ENCODE results near the gene JARID2. TPM values are rescaled to one million over a fixed set of nuclear protein-coding genes. Genes with fewer than 3 reads are reported as not detected.

The JARID2 gene
- total and polyA plus RNA-seq, 2 of the 8 experiments (the other 6 are each of a cell fraction or from before 2014, with no cell fraction given) = 60.1 to 239 TPM

DNA sequence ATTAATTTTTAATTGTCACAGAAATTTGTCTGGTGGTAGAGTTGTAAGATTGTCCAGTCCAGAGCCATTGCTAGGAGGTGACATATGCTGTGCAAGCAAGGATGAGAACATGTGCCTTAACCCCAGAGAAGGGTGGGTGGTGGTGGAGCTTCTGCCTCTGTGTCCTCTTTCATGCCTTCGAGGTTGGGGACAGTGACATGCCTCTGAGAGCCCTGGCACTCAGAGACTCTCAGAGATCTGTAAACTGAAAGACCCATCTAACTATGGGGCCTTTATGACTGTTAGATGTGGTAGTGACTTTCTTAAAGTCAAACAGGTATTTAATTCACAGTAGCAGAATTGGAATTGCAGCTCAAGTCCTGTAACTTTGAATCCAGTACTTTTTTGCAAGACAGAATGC lies 132.4 kb downstream of the JARID2 start:
- Histone ChIP-seq H3K23me2 (ENCODE audit: low read depth, low read length) (no peaks in the 10 kb centered on the region), H3K9me3 (ENCODE audit: insufficient read depth in 2 of 2, low read depth in 1 of 2, low read length in 1 of 2) (no peaks in the 10 kb centered on the region), H3K14ac (ENCODE audit: insufficient read length) (no peak overlapping the region), H3K79me1 (ENCODE audit: low read depth, low read length) (peaks cover 6% of the 10 kb centered on the region; the same call in 1 of the 2 replicates), H3K36me3 (ENCODE audit: control insufficient read depth in 2 of 4, insufficient read depth in 4 of 4, low read length in 3 of 4) (peaks cover 0 to 25% (median 10%) of the 10 kb centered on the region in 4 experiments; a peak in 4 of 8 replicates), H2AK5ac (ENCODE audit: low read depth, low read length) (no peak overlapping the region), H3K18ac (ENCODE audit: extremely low read depth, low read length) (no peak overlapping the region), H2BK120ac (replicated peaks; ENCODE audit: low read depth, low read length) (no peak overlapping the region), H3K4ac (replicated peaks; ENCODE audit: insufficient read length, low read depth, low read length) (no peak overlapping the region), H2AFZ (ENCODE audit: low read length) (no peak overlapping the region), H3K9ac (replicated peaks in 1 of 4; ENCODE audit: extremely low read depth in 1 of 4, low read depth in 3 of 4, low read length in 3 of 4) (no peak overlapping the region), H3K56ac (replicated peaks; ENCODE audit: insufficient read length, low read depth, low read length) (no peak overlapping the region), H2BK15ac (ENCODE audit: low read length) (no peak overlapping the region), H3K4me1 (replicated peaks in 1 of 4; ENCODE audit: control insufficient read depth in 3 of 4, insufficient read depth in 4 of 4, low read length in 3 of 4) (peaks cover 3 to 37% (median 14%) of the 10 kb centered on the region in 4 experiments; a peak in 5 of 7 replicates), H4K20me1 (replicated peaks in 1 of 2; ENCODE audit: control insufficient read depth in 1 of 2, insufficient read depth in 2 of 2, low read length in 2 of 2) (peaks cover 55 to 80% of the 10 kb centered on the region in 2 experiments), H3K4me2 (ENCODE audit: insufficient read depth in 1 of 2, low read depth in 2 of 2, low read length in 2 of 2) (no peak overlapping the region), H3K79me2 (ENCODE audit: control insufficient read depth in 1 of 2, insufficient read depth in 2 of 2, low read length in 2 of 2) (peaks cover 90 to 100% of the 10 kb centered on the region in 2 experiments), H3K27ac (ENCODE audit: low read depth, low read length) (no peak overlapping the region), H2BK12ac (ENCODE audit: low read depth, low read length) (no peak overlapping the region), H4K5ac (ENCODE audit: insufficient read length, low read depth, low read length) (no peak overlapping the region), H3K27me3 (replicated peaks in 1 of 4; ENCODE audit: control insufficient read depth in 3 of 4, extremely low read depth in 1 of 4, insufficient read depth in 3 of 4, low read length in 3 of 4) (no peaks in the 10 kb centered on the region), H4K8ac (ENCODE audit: extremely low read depth, insufficient read depth, low read length) (no peak overlapping the region), H4K91ac (replicated peaks; ENCODE audit: insufficient read length, low read length) (no peak overlapping the region), H3K23ac (ENCODE audit: insufficient read length) (no peak overlapping the region), H3K4me3 (ENCODE audit: extremely low read depth in 1 of 4, insufficient read depth in 2 of 4, low read depth in 3 of 4, low read length in 4 of 4) (no peak overlapping the region), H2BK5ac (ENCODE audit: low read depth, low read length) (no peak overlapping the region), H2BK20ac (ENCODE audit: low read length) (no peak overlapping the region)
- no peak for TF ChIP-seq SIRT6 (IDR thresholded peaks at IDR 0.05; ENCODE audit: low read length)
- TF ChIP-seq POLR2A (IDR thresholded peaks at IDR 0.05; ENCODE audit: control extremely low read depth in 1 of 2, low read depth in 2 of 2, low read length in 2 of 2) = no peak
- TF ChIP-seq PHF8 (conservative IDR thresholded peaks at IDR 0.05; ENCODE audit: low read depth, low read length) = no peak
- TF ChIP-seq SIN3A (conservative IDR thresholded peaks at IDR 0.05 in 1 of 2, IDR thresholded peaks at IDR 0.05 in 1 of 2; ENCODE audit: low read depth in 1 of 2, low read length in 2 of 2) = no peak
- TF ChIP-seq YY1 (IDR thresholded peaks at IDR 0.05; ENCODE audit: low read depth, low read length) = no peak
- TF ChIP-seq HDAC6 (IDR thresholded peaks at IDR 0.05; ENCODE audit: low read depth, low read length) = no peak
- TF ChIP-seq SIX5 (IDR thresholded peaks at IDR 0.05; ENCODE audit: low read depth, low read length) = no peak
- POLR2A ChIA-PET (ENCODE audit: partially characterized antibody) = interaction anchor here (2.0 kb wide), 1 partner anchor 16 kb away, joined by 4 read pairs; no protein-coding TSS in a partner anchor
- no peak for DNase-seq (ENCODE audit: low read depth in 1 of 2, low spot score in 2 of 2)
- WGBS, 2 experiments (ENCODE audit: extremely low coverage in 1 of 2, insufficient coverage in 1 of 2, insufficient read length in 1 of 2, insufficient replicate concordance in 2 of 2, low coverage in 1 of 2, low lambda C conversion rate in 2 of 2, missing lambda C conversion rate in 1 of 2) = 100% methylated on average over 1 of the region's 1 CpG; no CpG with 5 or more reads in 1 of the 2 experiments
- CTCF ChIA-PET (ENCODE audit: partially characterized antibody) = interaction anchor here (0.6 kb wide), 1 partner anchor 128 kb away, joined by 3 read pairs; no protein-coding TSS in a partner anchor
- FAIRE-seq = no peak
